Sigmoid colon (tissue), 7 donors: ENCODE measurements around the gene MRTFA. TPM values are rescaled to one million over a fixed set of nuclear protein-coding genes. Genes with fewer than 3 reads are reported as not detected.

Source experiments
- DNase-seq: peaks from one replicate; pipeline ENCODE4 v3.0.0-alpha.2; 2019
- H3K27ac ChIP-seq, 4 donors: fragments of 200-600 bp; sonication (generic); one replicate each; pipeline ENCODE4 v1.5.1; 2016 to 2019; ENCODE audit warnings: mild to moderate bottlenecking in 1 of 4
- H3K27me3 ChIP-seq, 3 donors: fragments of 200-600 bp; sonication (generic); one replicate each; pipeline ENCODE4 v1.5.1; 2019; ENCODE audit warnings: mild to moderate bottlenecking in 1 of 3
- H3K36me3 ChIP-seq, 4 donors: fragments of 200-600 bp; sonication (generic); one replicate each; pipeline ENCODE4 v1.5.1; 2016 to 2019
- H3K4me1 ChIP-seq, 4 donors: fragments of 200-600 bp; sonication (generic); one replicate each; pipeline ENCODE4 v1.5.1; 2017 to 2019
- H3K4me3 ChIP-seq, 4 donors: fragments of 200-600 bp; sonication (generic); one replicate each; pipeline ENCODE4 v1.5.1; 2017 to 2019; ENCODE audit warnings: mild to moderate bottlenecking in 2 of 4, moderate library complexity in 1 of 4
- H3K9me3 ChIP-seq, 4 donors: fragments of 200-600 bp in 3 of 4; sonication (generic) in 3 of 4; one replicate each; pipeline versions ENCODE4 v1.5.1 to v1.6.1; 2013 to 2019
- EP300 ChIP-seq, 4 donors: sonication (generic); formaldehyde crosslinking; IDR thresholded peaks; one replicate each; pipeline ENCODE4 v1.6.1; 2017; ENCODE audit warnings: antibody characterized with exemption in 4 of 4
- POLR2A ChIP-seq, 2 donors: fragments of 450-650 bp; IDR thresholded peaks; one replicate each; pipeline ENCODE4 v1.6.1; 2016; ENCODE audit warnings: antibody characterized with exemption in 2 of 2, mild to moderate bottlenecking in 2 of 2, moderate library complexity in 2 of 2
- POLR2AphosphoS5 ChIP-seq, 4 donors: sonication (generic); formaldehyde crosslinking; IDR thresholded peaks; one replicate each; pipeline ENCODE4 v1.6.1; 2017; ENCODE audit warnings: antibody characterized with exemption in 4 of 4
- WGBS, 2 donors: extraction: QIAGEN DNeasy Blood & Tissue Kit; methylation state at CpG; one replicate each; pipeline ENCODE4 v1.1.7; 2013; 5-methylcytosine and 5-hydroxymethylcytosine counted together
- intact Hi-C: fragments of 100-400 bp; cut with DNase I; formaldehyde crosslinking; loops from one replicate; pipeline ENCODE4 v1.15.1; 2023
- polyA plus RNA-seq, 3 donors: library from polyadenylated mRNA; stranded (reverse); fragments of 200-250 nt; gene quantifications; one replicate each; pipeline ENCODE4 v1.2.3, GENCODE V29; 2013
- total RNA-seq, 4 donors: library from RNA; depleted of rRNA; stranded (reverse); fragments of >200 nt; gene quantifications; one replicate each; pipeline ENCODE4 v1.1.0, GENCODE V29; 2016
- TF ChIP-seq, protein P1 (sequence below), 4 experiments: fragments of 450-650 bp in 3 of 4; fragments of 200-600 bp in 1 of 4; IDR thresholded peaks; one replicate each; pipeline ENCODE4 v1.5.1; 2016 to 2019; ENCODE audit warnings: antibody characterized with exemption in 4 of 4, mild to moderate bottlenecking in 3 of 4, moderate library complexity in 2 of 4
- donor health status: healthy with polysubstance abuse.
- donor health status: Bipolar disorder and iron deficiency.
- donor health status: healthy.

MRTFA gene
- total and polyA plus RNA-seq, 7 donors = 10.8 to 104 (median 29.2) TPM

DNA sequence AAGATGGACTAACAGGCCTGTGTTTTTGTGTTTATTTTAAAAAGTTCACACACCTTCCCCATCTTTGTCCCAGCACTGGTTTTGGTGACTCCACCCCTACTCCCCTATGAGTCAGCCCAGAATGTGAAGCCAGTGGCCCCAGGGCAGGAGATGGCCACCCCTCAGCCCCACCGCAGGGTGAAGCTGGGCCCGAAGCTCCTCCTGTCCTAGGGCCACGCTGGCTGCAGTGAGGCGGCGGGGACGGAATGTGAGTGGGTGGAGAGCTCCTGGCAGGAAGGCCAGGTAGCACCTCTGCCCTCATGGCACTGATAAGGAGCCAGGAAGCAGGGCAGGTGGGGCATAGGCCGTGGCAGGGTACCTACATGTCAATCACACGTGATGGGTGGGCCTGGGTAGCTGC is 226.2 kb downstream of the MRTFA start:
- Histone ChIP-seq H3K4me1 (peaks cover 0 to 10% (median 5%) of the 10 kb centered on the region in 4 donors), H3K4me3 (no peak overlapping the region), H3K27ac (no peak overlapping the region), H3K36me3 (peaks cover 30 to 74% (median 54%) of the 10 kb centered on the region in 4 donors), H3K9me3 (no peaks in the 10 kb centered on the region), H3K27me3 (no peaks in the 10 kb centered on the region)
- WGBS, 2 donors = 80 to 92% methylated on average over 8 of the region's 8 CpGs
- intact Hi-C loops = no loop called here
- DNase-seq = no peak
- TF ChIP-seq EP300 (IDR thresholded peaks at IDR 0.05) = no peak
- TF ChIP-seq POLR2A (IDR thresholded peaks at IDR 0.05) = no peak
- no peak for TF ChIP-seq POLR2AphosphoS5 (IDR thresholded peaks at IDR 0.05)
- TF ChIP-seq, protein P1, sequence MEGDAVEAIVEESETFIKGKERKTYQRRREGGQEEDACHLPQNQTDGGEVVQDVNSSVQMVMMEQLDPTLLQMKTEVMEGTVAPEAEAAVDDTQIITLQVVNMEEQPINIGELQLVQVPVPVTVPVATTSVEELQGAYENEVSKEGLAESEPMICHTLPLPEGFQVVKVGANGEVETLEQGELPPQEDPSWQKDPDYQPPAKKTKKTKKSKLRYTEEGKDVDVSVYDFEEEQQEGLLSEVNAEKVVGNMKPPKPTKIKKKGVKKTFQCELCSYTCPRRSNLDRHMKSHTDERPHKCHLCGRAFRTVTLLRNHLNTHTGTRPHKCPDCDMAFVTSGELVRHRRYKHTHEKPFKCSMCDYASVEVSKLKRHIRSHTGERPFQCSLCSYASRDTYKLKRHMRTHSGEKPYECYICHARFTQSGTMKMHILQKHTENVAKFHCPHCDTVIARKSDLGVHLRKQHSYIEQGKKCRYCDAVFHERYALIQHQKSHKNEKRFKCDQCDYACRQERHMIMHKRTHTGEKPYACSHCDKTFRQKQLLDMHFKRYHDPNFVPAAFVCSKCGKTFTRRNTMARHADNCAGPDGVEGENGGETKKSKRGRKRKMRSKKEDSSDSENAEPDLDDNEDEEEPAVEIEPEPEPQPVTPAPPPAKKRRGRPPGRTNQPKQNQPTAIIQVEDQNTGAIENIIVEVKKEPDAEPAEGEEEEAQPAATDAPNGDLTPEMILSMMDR (IDR thresholded peaks at IDR 0.05) = no peak

DNA sequence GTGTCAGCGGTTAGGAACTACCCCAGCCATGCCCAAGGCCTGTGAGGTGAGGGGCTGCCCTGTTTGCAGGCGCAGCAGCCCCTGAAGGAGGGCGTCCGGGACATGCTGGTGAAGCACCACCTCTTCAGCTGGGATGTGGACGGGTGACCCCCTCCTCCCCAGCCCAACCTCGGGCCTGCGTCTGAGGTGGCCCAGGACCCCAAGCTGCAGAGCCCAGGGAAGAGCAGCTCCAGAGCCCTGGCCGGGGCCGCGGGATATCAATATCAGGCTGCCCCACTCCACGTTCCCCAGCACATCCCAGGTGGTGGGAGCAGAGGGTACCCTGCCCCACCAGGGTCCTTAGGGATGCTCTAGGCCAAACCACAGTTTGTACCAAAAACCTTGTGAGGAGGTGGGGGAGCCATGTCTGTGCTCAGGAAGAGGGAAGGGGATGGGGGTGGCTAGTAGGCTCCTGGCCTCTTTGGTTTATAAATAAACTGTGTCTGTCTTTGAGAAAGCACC is 226.9 kb downstream of the MRTFA start:
- 91 to 94% methylated on average over 11 of the region's 11 CpGs for WGBS, 2 donors
- intact Hi-C loops = no loop called here
- Histone ChIP-seq H3K27me3 (no peaks in the 10 kb centered on the region), H3K4me1 (peaks cover 0 to 5% (median 2%) of the 10 kb centered on the region in 4 donors), H3K9me3 (no peaks in the 10 kb centered on the region), H3K4me3 (no peak overlapping the region), H3K36me3 (peaks cover 30 to 80% (median 59%) of the 10 kb centered on the region in 4 donors), H3K27ac (no peak overlapping the region)
- DNase-seq = no peak
- TF ChIP-seq POLR2A (IDR thresholded peaks at IDR 0.05) = no peak
- TF ChIP-seq, protein P1 (IDR thresholded peaks at IDR 0.05) = no peak
- no peak for TF ChIP-seq EP300 (IDR thresholded peaks at IDR 0.05)
- TF ChIP-seq POLR2AphosphoS5 (IDR thresholded peaks at IDR 0.05) = no peak

GRCh38 chr22:40408718-40409612 is 227.6 kb downstream of the MRTFA start:
- no peak for DNase-seq
- H3K4me1 ChIP-seq = peaks cover 0 to 1% (median 0%) of the 10 kb centered on the region in 4 donors
- no peaks in the 10 kb centered on the region for H3K9me3 ChIP-seq
- intact Hi-C loops = no loop called here
- no peak overlapping the region for H3K27ac ChIP-seq
- TF ChIP-seq POLR2AphosphoS5 (IDR thresholded peaks at IDR 0.05) = no peak
- TF ChIP-seq, protein P1 (IDR thresholded peaks at IDR 0.05) = no peak
- no peak for TF ChIP-seq POLR2A (IDR thresholded peaks at IDR 0.05)
- TF ChIP-seq EP300 (IDR thresholded peaks at IDR 0.05) = no peak
- H3K27me3 ChIP-seq = no peaks in the 10 kb centered on the region
- H3K4me3 ChIP-seq = no peak overlapping the region
- 89 to 90% methylated on average over 21 of the region's 21 CpGs for WGBS, 2 donors
- peaks cover 30 to 87% (median 63%) of the 10 kb centered on the region in 4 donors for H3K36me3 ChIP-seq

DNA sequence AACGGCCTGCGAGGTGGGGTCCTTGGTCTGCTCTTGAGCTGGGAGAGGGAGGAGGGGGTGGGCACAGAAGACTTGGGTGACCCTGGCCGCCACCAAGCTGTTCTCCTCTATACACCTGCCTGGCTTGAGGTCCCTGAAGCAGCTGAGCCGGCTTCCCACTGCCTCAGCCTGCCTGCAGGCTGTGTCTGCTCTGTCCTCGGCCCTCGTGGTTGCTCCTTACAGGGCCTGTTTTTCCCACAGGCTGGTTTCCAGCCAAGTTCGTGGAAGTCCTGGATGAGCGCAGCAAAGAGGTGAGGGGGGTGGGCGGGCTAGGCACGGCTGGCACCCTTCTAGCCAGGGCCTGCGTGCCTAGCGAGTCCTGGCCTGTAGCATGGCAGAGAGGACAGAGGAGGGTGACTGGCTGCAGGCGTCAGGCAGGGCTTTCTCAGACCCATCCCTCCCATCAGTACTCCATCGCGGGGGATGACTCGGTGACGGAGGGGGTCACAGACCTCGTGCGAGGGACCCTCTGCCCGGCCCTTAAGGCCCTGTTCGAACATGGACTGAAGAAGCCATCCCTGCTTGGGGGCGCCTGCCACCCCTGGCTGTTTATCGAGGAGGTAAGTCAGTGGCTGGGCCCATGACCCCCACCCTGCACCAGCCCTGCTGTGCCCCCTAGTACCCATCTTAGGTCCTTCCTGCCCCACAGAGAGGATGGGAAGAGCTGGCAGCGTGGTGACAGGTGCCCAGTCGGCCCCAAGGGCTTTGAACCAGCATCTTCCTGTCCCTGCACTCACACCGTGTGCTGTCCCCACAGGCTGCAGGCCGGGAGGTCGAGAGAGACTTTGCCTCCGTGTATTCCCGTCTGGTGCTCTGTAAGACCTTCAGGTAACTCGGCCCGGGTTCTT is 228.4 kb downstream of the MRTFA start:
- Histone ChIP-seq H3K36me3 (peaks cover 30 to 90% (median 64%) of the 10 kb centered on the region in 4 donors), H3K27me3 (no peaks in the 10 kb centered on the region), H3K4me1 (no peaks in the 10 kb centered on the region), H3K9me3 (no peaks in the 10 kb centered on the region), H3K27ac (no peak overlapping the region), H3K4me3 (no peak overlapping the region)
- WGBS, 2 donors = 91% methylated on average over 32 of the region's 32 CpGs
- TF ChIP-seq POLR2A (IDR thresholded peaks at IDR 0.05) (no peak), EP300 (IDR thresholded peaks at IDR 0.05) (no peak), POLR2AphosphoS5 (IDR thresholded peaks at IDR 0.05) (no peak)
- TF ChIP-seq, protein P1 (IDR thresholded peaks at IDR 0.05) = no peak
- DNase-seq = no peak
- intact Hi-C loops = no loop called here
